ENCODE measurements around the gene UPF1.
A peak's percentile ranks its signal among the peaks of the same experiment; 100 is the strongest.
"Not testable (repeated sequence)": the region's sequence is repeated elsewhere in the genome, so short reads cannot be mapped to it uniquely, and the experiment has no call there.

The UPF1 gene

GRCh38 chr19:18900700-18901481 is 69.1 kb downstream of the UPF1 start:
- no peak for DNase-seq

GRCh38 chr19:18901491-18901890 is 69.7 kb downstream of the UPF1 start:
- no peak for DNase-seq

DNA sequence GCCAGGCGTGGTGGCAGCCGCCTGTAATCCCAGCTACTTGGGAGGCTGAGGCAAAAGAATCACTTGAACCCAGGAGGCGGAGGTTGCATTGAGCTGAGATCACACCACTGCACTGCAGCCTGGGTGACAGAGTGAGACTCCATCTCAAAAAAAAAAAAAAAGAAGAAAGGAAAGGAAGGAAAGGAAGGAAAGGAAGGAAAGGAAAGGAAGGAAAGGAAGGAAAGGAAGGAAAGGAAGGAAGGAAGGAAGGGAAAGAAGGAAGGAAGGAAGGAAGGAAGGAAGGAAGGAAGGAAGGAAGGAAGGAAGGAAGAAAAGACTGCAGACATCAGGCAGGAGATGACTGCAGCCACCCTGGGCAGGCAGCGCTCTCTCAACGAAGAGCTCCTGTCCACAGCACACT is 70.8 kb downstream of the UPF1 start:
- DNase-seq, result not testable (repeated sequence)

DNA sequence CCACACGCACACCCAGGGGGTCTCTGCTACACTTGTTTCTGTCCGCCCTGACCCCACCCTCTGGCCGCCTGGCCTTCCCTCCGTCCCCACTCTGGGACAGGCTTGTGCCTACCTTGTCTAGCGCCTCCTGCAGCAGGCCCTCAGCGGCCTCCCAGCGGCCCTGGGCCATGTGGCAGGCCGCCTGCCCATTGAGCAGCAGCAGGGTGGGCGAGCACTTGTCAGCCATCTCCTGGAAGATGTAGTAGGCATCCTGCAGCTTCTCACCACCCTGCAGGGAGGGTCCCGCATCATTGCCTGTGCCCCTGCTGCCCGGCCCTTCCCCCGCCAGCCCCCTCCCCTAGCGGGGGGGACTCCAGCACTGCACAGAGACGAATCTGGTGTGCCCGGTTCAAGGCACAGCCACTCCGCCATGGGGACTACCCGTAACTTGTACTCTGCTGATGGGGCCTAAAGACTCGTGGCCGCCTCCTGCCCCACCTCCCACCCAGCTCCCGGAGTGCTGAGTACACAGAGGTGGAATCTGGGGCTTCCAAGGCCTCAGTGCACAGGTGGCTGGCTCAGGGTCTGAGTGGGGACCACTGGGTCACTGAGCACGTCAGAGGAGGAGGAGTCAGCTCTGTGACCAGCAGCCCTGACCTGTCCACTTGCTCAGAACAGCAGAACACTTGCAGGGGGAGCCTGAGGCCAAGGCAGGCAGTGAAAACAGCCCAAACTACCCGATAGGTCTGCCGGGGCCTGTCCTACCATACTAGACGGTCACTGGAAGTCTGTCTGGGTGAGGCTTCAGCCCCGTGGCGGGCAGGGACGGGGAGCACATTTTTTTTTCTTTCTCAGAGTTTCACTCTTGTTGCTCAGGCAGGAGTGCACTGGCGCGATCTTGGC is 71.6 kb downstream of the UPF1 start:
- no peak for DNase-seq

DNA sequence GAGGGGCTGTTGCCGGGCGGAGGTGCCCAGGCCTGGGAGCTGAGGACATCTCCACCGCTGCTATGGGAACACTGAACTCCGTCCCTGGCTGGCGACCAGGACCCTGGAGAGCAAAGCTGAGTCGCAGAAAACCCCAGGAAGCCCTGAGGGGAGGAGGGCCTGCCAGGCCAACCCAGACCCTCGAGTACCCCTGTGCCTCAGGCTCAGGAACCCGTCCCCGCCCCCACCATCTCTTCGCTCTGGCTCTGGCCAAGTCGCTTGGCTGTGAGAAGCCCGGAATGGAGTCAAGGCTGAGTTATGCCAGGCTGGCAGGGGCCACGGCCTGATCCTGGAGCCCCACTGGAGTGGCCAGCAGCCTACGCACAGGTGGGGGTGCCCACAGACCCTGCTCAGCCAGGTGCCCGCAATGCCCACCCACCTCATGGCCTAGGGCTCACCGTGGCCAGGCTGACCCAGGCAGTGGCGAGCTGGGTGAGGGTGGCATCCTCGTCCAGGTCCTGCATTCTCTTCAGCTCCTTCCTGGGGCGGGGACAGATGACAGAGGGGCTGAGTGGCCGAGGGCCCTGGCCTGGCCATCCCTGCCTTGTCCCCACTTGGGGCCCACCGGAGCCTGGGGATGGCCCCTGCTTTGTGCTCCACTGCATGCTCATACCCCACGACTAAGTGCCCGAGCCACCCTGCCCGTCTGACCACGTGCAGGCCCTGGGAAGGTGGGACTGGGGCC is 72.7 kb downstream of the UPF1 start:
- no peak for DNase-seq

DNA sequence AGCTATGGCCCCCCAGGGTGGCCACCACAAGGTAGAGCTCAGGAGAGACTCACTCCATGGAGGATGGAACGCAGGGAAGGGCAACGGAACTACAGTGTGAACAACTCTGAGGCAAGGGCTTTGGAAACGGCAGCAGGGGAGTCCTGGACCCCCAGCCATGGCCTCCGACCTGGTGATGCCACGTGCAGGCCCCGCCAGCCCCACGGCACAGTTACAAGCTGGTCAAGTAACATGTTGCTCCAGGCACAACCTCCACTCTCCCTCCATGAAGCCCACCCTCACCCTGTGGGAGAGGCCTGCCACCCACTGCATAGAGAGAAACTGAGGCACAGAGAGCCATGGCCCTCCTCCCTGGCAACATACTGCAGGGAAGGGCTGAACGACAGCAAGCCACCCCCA is 73.3 kb downstream of the UPF1 start:
- DNase-seq, result no peak

DNA sequence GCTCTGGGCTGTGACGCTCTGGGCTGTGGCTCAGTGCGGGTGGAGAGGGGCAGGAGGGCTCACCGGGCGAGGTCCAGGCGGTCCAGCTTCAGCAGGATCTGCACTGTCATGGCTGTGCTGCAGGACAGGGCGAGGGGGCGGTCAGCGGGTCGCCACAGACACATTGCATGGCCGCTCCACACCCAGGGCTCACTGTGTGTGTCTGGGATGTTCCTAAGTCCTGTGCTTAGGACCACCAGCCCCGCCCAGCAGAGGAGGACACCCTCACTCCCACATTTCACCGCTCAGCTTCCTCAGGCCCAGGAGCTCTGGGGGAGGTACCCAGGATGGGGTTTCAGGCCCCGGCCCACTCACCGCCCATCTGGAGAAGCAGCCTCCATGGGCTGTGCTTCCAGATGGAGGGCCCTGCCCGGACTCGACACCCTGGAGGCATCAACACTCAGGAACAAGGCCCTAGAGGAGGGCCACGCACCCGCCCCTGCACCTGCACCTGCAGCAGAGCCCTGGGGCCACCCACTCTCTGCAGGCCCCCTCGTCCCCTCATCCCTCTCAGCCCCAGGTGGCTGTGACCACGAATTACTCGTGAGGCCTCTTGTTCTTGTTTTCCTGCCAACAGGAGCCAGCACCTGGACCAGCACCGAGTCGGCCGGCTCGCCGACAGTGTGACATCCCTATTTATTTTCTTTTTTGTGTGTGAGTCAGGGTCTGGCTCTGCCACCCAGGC is 73.9 kb downstream of the UPF1 start:
- DNase-seq, result no peak

GRCh38 chr19:18906605-18907519 is 75.1 kb downstream of the UPF1 start:
- no peak for DNase-seq

- DNase-seq, result no peak
Observed at GRCh38 chr19:18908917-18909619, 77.3 kb downstream of the UPF1 start.

DNA sequence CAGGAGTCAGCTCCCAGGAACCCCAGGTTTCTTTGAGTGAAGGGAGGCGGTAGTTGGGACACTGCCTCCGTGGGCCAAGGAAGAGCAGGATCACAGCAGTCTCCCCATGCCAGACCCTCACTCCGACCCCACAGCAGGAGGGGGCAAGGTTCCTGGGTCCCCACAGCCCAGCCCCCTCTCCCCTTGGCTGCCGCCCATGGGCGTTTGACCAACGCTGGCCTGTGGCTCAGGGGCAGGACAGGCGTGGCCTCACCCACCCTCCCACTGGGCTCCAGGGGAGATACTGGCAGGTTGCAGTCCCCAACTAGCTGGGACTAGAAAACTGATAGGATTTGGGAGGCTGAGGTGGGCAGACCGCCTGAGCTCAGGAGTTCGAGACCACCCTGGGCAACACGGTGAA is 78.3 kb downstream of the UPF1 start:
- no peak for DNase-seq

DNA sequence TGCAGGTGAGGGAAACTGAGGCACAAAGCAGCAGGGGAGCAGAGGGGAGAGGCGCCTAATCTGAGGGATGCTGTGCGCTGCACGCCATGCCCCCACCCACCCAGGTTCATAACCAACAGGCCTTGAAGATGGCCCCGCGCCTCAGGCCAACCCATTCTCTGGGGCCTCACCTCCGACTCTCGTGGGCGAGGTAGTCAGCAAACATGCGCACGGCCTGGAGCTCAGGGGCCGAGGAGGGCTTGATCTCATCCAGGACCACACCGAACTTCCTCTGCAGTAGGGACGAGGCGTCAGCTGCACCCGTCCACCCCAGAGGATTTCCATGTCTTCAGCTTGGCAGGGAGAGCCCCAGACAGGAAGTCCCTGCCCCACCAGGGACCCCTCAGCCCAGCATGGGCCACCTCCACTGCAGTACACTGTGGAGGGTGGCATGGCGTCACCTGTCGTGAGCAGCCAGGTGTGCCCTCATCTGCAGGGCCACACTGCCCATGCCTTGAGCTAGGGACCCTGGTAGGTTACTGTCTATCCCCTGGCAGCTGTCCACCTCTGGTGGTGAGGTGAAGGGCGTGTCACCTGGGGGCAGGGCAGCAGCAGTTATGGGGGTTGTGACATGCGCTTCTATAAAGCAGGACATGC is 79.2 kb downstream of the UPF1 start:
- no peak for DNase-seq

- no peak for DNase-seq
Observed at GRCh38 chr19:18912933-18913332, 81.2 kb downstream of the UPF1 start.

GRCh38 chr19:18913466-18913865 is 81.7 kb downstream of the UPF1 start:
- DNase-seq, result no peak

DNA sequence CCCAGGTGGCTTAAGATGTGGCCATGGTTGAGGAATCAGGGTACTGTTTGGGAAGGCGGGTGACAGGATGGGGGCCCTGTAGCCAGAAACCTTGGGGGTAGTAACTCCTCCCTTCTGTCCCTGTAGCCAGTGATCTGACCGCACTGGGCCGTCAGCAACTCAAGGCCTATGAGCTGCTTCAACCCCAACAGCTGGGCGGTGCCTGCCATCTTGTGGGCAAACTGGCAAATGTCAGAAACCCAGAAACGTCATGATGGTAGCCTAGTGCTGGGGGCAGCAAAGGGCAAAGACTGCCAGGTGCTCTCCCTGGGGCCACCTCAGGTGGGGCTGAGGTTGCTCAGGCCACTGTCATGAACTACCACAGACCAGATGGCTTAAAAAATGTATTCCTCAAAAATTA is 83.9 kb downstream of the UPF1 start:
- peak; percentile 22 for DNase-seq

DNA sequence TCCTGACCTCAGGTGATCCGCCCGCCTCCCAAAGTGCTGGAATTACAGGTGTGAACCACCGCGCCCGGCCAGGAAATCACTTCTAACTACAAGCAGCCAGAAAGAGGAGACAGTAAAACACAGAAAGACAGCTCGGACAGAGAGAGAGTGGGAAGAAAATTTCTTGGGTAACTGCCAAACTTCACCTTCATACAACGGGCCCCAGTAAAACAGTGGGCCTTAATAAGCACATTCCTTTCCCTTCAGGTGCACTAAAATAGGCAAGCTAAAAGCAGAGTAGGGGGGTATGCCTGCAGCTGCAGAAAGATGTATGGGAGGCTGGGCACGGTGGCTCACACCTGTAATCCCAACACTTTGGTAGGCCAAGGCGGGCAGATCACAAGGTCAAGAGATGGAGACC is 85.8 kb downstream of the UPF1 start:
- not testable (repeated sequence) for DNase-seq

Measured in CD4-positive, alpha-beta T cell treated with Interleukin-4 for 4 hours (primary cell).